HepG2 (cell line): ENCODE data around the gene WNT3. TPM values are rescaled to one million over a fixed set of nuclear protein-coding genes. Genes with fewer than 3 reads are reported as not detected.

ENCODE experiments used
- ARID4A ChIP-seq: sonication (generic); formaldehyde crosslinking; IDR thresholded peaks from 2 replicates; pipeline ENCODE4 v1.5.0; 2020; ENCODE audit warnings: mild to moderate bottlenecking, missing genetic modification reagents, borderline replicate concordance
- CREB3 ChIP-seq: sonication (generic); formaldehyde crosslinking; IDR thresholded peaks from 2 replicates; pipeline ENCODE4 v1.5.0; 2020; ENCODE audit warnings: missing genetic modification reagents
- DMAP1 ChIP-seq: IDR thresholded peaks from 2 replicates; pipeline ENCODE4 v1.6.1; 2016
- DNMT3B ChIP-seq: conservative IDR thresholded peaks from 2 replicates; pipeline ENCODE4 v1.6.1; 2016; ENCODE audit warnings: missing biosample characterization, control low read depth
- EZH2 ChIP-seq: conservative IDR thresholded peaks from 2 replicates; pipeline ENCODE4 v1.6.1; 2012; ENCODE audit warnings: mild to moderate bottlenecking, low read depth, low read length, moderate library complexity
- FOXK1 ChIP-seq: sonication (generic); formaldehyde crosslinking; IDR thresholded peaks from 2 replicates; pipeline ENCODE4 v1.4.0; 2020; ENCODE audit warnings: low read depth, missing genetic modification reagents, borderline replicate concordance
- RORA ChIP-seq: sonication (generic); formaldehyde crosslinking; IDR thresholded peaks from 2 replicates; pipeline ENCODE4 v1.5.0; 2020; ENCODE audit warnings: mild to moderate bottlenecking, missing genetic modification reagents, moderate library complexity
- TFAP4 ChIP-seq: sonication (generic); IDR thresholded peaks from 2 replicates; pipeline ENCODE4 v1.6.1; 2016; ENCODE audit warnings: low read depth, borderline replicate concordance
- ZNF18 ChIP-seq: sonication (generic); formaldehyde crosslinking; IDR thresholded peaks from 2 replicates; pipeline ENCODE4 v1.8.0; 2022; ENCODE audit warnings: mild to moderate bottlenecking, missing genetic modification reagents; ENCODE audit not compliant: insufficient replicate concordance
- ZNF530 ChIP-seq: sonication (generic); formaldehyde crosslinking; IDR thresholded peaks from 2 replicates; pipeline ENCODE4 v1.5.0; 2020; ENCODE audit warnings: low read depth, mild to moderate bottlenecking, missing genetic modification reagents
- ZNF567 ChIP-seq: sonication (generic); formaldehyde crosslinking; IDR thresholded peaks from 2 replicates; pipeline ENCODE4 v1.8.1; 2023; ENCODE audit warnings: mild to moderate bottlenecking, missing genetic modification reagents, borderline replicate concordance
- ZNF7 ChIP-seq: IDR thresholded peaks from 2 replicates; pipeline ENCODE4 v1.6.1; 2016; ENCODE audit warnings: missing biosample characterization, missing genetic modification reagents
- ZNF709 ChIP-seq: sonication (generic); formaldehyde crosslinking; IDR thresholded peaks from 2 replicates; pipeline ENCODE4 v1.5.0; 2020; ENCODE audit warnings: mild to moderate bottlenecking, missing genetic modification reagents
- ZNF766 ChIP-seq: sonication (generic); formaldehyde crosslinking; IDR thresholded peaks from 2 replicates; pipeline ENCODE4 v1.5.0; 2020; ENCODE audit warnings: missing genetic modification reagents, borderline replicate concordance
- ZNF770 ChIP-seq: sonication (generic); formaldehyde crosslinking; IDR thresholded peaks from 2 replicates; pipeline ENCODE4 v1.5.0; 2020; ENCODE audit warnings: mild to moderate bottlenecking, missing genetic modification reagents
- ZNF891 ChIP-seq: sonication (generic); formaldehyde crosslinking; IDR thresholded peaks from 2 replicates; pipeline ENCODE4 v1.5.0; 2020; ENCODE audit warnings: mild to moderate bottlenecking, missing genetic modification reagents
- ZUFSP ChIP-seq: sonication (generic); formaldehyde crosslinking; IDR thresholded peaks from 2 replicates; pipeline ENCODE4 v1.9.0; 2021; ENCODE audit warnings: missing genetic modification reagents, mild to moderate bottlenecking, borderline replicate concordance
- polyA plus RNA-seq, 8 experiments: library from polyadenylated mRNA; depleted of rRNA in 3 of 8; stranded (reverse) in 7 of 8; unstranded in 1 of 8; fragments of >200 nt; fragmentation: Illumina TruSeq in 4 of 8; extraction: Trizol in 4 of 8; gene quantifications; 2 replicates each; pipeline versions ENCODE4 v1.2.1 to v1.2.3, GENCODE V29; 2011 to 2016; ENCODE audit warnings: low read depth in 4 of 8, missing spikeins in 1 of 8, mixed read lengths in 1 of 8; ENCODE audit not compliant: insufficient read depth in 1 of 8
- total RNA-seq, 5 experiments: library from RNA; depleted of rRNA; stranded (reverse); fragments of >200 nt; fragmentation: Illumina TruSeq; extraction: Trizol; gene quantifications; 2 replicates each; pipeline ENCODE4 v1.2.3, GENCODE V29; 2016; ENCODE audit warnings: low read depth in 1 of 5

WNT3 gene
- total and polyA plus RNA-seq, 2 of the 13 experiments (the other 11 are each of a cell fraction or from before 2014, with no cell fraction given) = 8.5 to 10.3 TPM

- no peak for TF ChIP-seq ZUFSP (CRISPR knock-in tag)
- TF ChIP-seq ZNF891 (CRISPR knock-in tag) = no peak; the same call in 1 of the 2 replicates
- TF ChIP-seq TFAP4 = no peak
- no peak for TF ChIP-seq ZNF709 (CRISPR knock-in tag)
- no peak for TF ChIP-seq ZNF770 (CRISPR knock-in tag)
- TF ChIP-seq ZNF7 = no peak
- TF ChIP-seq EZH2 = no peak
- TF ChIP-seq ZNF18 (CRISPR knock-in tag) = no peak
- TF ChIP-seq ZNF567 (CRISPR knock-in tag) = peak; percentile 83; the same call in 1 of the 2 replicates
- TF ChIP-seq CREB3 = no peak
- TF ChIP-seq ZNF766 (CRISPR knock-in tag) = no peak
- no peak for TF ChIP-seq DMAP1 (CRISPR knock-in tag)
- TF ChIP-seq ZNF530 (CRISPR knock-in tag) = no peak
- no peak for TF ChIP-seq FOXK1 (CRISPR knock-in tag)
- TF ChIP-seq ARID4A (CRISPR knock-in tag) = peak; percentile 46; the same call in 1 of the 2 replicates
- no peak for TF ChIP-seq RORA
- TF ChIP-seq DNMT3B (CRISPR knock-in tag) = no peak
These were observed 23.3 kb upstream of the WNT3 start (continued) for GRCh38 chr17:46841561-46842379.
